PC-3 (cell line): Measurements from ENCODE around the gene ABCF3.

Source experiments
- CTCF ChIP-seq: fragments of 300-600 bp; sonication (generic); conservative IDR thresholded peaks from 2 replicates; pipeline ENCODE4 v1.5.1; 2017; ENCODE audit warnings: antibody characterized with exemption, low read depth, mild to moderate bottlenecking, low read length
- EZH2 ChIP-seq: fragments of 300-600 bp; sonication (generic); IDR thresholded peaks from one replicate; pipeline ENCODE4 v1.6.1; 2017; ENCODE audit warnings: antibody characterized with exemption, mild to moderate bottlenecking, low read length; ENCODE audit not compliant: unreplicated experiment

- no peak for TF ChIP-seq CTCF
- no peak for TF ChIP-seq EZH2
Measured at GRCh38 chr3:184189421-184189820, 3.4 kb downstream of the ABCF3 start.
